Thyroid gland (tissue), 4 donors: ENCODE measurements around the gene ASH1L.

ENCODE experiments used
- POLR2A ChIP-seq, 2 donors: fragments of 450-650 bp; IDR thresholded peaks; one replicate each; pipeline ENCODE4 v1.6.1; 2017; ENCODE audit warnings: antibody characterized with exemption in 2 of 2, mild to moderate bottlenecking in 2 of 2, moderate library complexity in 1 of 2
- TF ChIP-seq, protein P1 (sequence below), 6 experiments: fragments of 200-600 bp in 3 of 6; fragments of 450-650 bp in 3 of 6; sonication (generic) in 3 of 6; IDR thresholded peaks; one replicate each; pipeline ENCODE4 v1.5.1; 2016 to 2019; ENCODE audit warnings: antibody characterized with exemption in 6 of 6, mild to moderate bottlenecking in 2 of 6, inconsistent platforms in 1 of 6, moderate library complexity in 1 of 6

DNA sequence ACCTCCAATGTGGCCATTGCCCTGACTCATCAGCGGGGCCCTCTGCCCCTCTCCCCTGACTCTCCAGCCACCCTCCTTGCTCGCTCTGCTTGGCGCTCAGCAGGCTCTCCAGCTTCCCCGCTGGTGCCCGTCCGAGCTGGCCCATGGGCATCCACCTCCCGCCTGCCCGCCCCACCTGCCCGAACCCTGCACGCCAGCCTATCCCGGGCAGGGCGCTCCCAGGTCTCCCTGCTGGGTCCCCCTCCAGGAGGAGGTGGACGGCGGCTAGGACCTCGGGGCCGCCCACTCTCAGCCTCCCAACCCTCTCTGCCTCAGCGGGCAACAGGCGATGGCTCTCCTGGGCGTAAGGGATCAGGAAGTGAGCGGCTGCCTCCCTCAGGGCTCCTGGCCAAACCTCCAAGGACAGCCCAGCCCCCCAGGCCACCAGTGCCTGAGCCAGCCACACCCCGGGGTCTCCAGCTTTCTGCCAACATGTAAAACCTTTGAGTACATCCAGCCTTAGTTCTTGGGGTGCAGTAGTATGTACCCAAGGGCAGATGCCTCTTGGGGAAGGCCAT is 274.5 kb downstream of the ASH1L start:
- TF ChIP-seq POLR2A (IDR thresholded peaks at IDR 0.05): no peak
- TF ChIP-seq, protein P1, sequence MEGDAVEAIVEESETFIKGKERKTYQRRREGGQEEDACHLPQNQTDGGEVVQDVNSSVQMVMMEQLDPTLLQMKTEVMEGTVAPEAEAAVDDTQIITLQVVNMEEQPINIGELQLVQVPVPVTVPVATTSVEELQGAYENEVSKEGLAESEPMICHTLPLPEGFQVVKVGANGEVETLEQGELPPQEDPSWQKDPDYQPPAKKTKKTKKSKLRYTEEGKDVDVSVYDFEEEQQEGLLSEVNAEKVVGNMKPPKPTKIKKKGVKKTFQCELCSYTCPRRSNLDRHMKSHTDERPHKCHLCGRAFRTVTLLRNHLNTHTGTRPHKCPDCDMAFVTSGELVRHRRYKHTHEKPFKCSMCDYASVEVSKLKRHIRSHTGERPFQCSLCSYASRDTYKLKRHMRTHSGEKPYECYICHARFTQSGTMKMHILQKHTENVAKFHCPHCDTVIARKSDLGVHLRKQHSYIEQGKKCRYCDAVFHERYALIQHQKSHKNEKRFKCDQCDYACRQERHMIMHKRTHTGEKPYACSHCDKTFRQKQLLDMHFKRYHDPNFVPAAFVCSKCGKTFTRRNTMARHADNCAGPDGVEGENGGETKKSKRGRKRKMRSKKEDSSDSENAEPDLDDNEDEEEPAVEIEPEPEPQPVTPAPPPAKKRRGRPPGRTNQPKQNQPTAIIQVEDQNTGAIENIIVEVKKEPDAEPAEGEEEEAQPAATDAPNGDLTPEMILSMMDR (IDR thresholded peaks at IDR 0.05): no peak
